HEK293 (cell line): ENCODE results near the gene MAP6.

ENCODE experiments used
- CTCF ChIA-PET: fragments of 350-600 bp; formaldehyde crosslinking; extraction: SDS; loops from one replicate; lab custom pipeline; 2021; ENCODE audit warnings: antibody characterized with exemption; lab: Yijun Ruan, JAX
- POLR2A ChIA-PET: fragments of 300-600 bp; formaldehyde crosslinking; extraction: SDS; loops from one replicate; lab custom pipeline; 2020; ENCODE audit warnings: antibody characterized with exemption, inconsistent platforms; lab: Yijun Ruan, JAX
- H3K27ac ChIP-seq: fragments of 200-500 bp; sonication (Bioruptor generic); 2 replicates; pipeline ENCODE4 v1.5.1; 2014; ENCODE audit warnings: low read depth, low read length, control low read depth, inconsistent platforms; ENCODE audit errors: extremely low read depth
- H3K36me3 ChIP-seq, 2 experiments: fragments of 200-500 bp in 1 of 2; sonication (Bioruptor generic) in 1 of 2; 1 replicate in 1 of 2; 2 replicates in 1 of 2; pipeline ENCODE4 v1.5.1; 2014 to 2017; ENCODE audit warnings: inconsistent platforms in 2 of 2, low read length in 2 of 2; ENCODE audit not compliant: control insufficient read depth in 2 of 2, insufficient read depth in 1 of 2
- H3K4me1 ChIP-seq: fragments of 200-500 bp; sonication (Bioruptor generic); 2 replicates; pipeline ENCODE4 v1.5.1; 2014; ENCODE audit warnings: mild to moderate bottlenecking, low read length, inconsistent platforms; ENCODE audit not compliant: control insufficient read depth, insufficient read depth
- H3K4me3 ChIP-seq: 2 replicates; pipeline ENCODE4 v1.5.1; 2011; ENCODE audit warnings: low read depth, mild to moderate bottlenecking, control low read depth, low read length, moderate library complexity
- H3K9me3 ChIP-seq: fragments of 200-500 bp; sonication (Bioruptor generic); 2 replicates; pipeline ENCODE4 v1.5.1; 2014; ENCODE audit warnings: low read depth, low read length, inconsistent platforms; ENCODE audit not compliant: control insufficient read depth, insufficient read depth
- BCL6B ChIP-seq: fragments of 450-650 bp; formaldehyde crosslinking; IDR thresholded peaks from 2 replicates; pipeline ENCODE4 v1.5.1; 2017; ENCODE audit warnings: missing biosample characterization, missing genetic modification characterization
- FEZF1 ChIP-seq: fragments of 450-650 bp; formaldehyde crosslinking; IDR thresholded peaks from 2 replicates; pipeline ENCODE4 v1.5.1; 2016; ENCODE audit warnings: missing biosample characterization, missing genetic modification characterization
- GFI1B ChIP-seq: fragments of 450-650 bp; formaldehyde crosslinking; IDR thresholded peaks from 2 replicates; pipeline ENCODE4 v1.5.1; 2016; ENCODE audit warnings: missing biosample characterization, missing genetic modification characterization
- INSM2 ChIP-seq: fragments of 450-650 bp; formaldehyde crosslinking; IDR thresholded peaks from 2 replicates; pipeline ENCODE4 v1.5.1; 2016; ENCODE audit warnings: missing biosample characterization, missing genetic modification characterization
- KLF10 ChIP-seq: fragments of 450-650 bp; IDR thresholded peaks from 2 replicates; pipeline ENCODE4 v1.5.1; 2018; ENCODE audit warnings: missing biosample characterization, mild to moderate bottlenecking, missing genetic modification characterization
- KLF7 ChIP-seq: fragments of 450-650 bp; formaldehyde crosslinking; IDR thresholded peaks from 2 replicates; pipeline ENCODE4 v1.5.1; 2016; ENCODE audit warnings: missing biosample characterization, missing genetic modification characterization, borderline replicate concordance
- ZBTB17 ChIP-seq: fragments of 450-650 bp; formaldehyde crosslinking; IDR thresholded peaks from 2 replicates; pipeline ENCODE4 v1.5.1; 2016; ENCODE audit warnings: missing biosample characterization, missing genetic modification characterization
- ZFHX2 ChIP-seq: fragments of 450-650 bp; formaldehyde crosslinking; conservative IDR thresholded peaks from 2 replicates; pipeline ENCODE4 v1.5.1; 2016; ENCODE audit warnings: missing biosample characterization, missing genetic modification characterization
- ZIC2 ChIP-seq: fragments of 450-650 bp; formaldehyde crosslinking; IDR thresholded peaks from 2 replicates; pipeline ENCODE4 v1.5.1; 2016; ENCODE audit warnings: missing biosample characterization, missing genetic modification characterization
- ZNF184 ChIP-seq: fragments of 450-650 bp; IDR thresholded peaks from 2 replicates; pipeline ENCODE4 v1.5.1; 2018; ENCODE audit warnings: missing biosample characterization, mild to moderate bottlenecking, missing genetic modification characterization
- ZNF280C ChIP-seq: fragments of 450-650 bp; formaldehyde crosslinking; IDR thresholded peaks from 2 replicates; pipeline ENCODE4 v1.5.1; 2016; ENCODE audit warnings: missing biosample characterization, missing genetic modification characterization
- ZNF280D ChIP-seq: fragments of 450-650 bp; formaldehyde crosslinking; IDR thresholded peaks from 2 replicates; pipeline ENCODE4 v1.5.1; 2016; ENCODE audit warnings: missing biosample characterization, missing genetic modification characterization
- ZNF311 ChIP-seq: fragments of 450-650 bp; formaldehyde crosslinking; IDR thresholded peaks from 2 replicates; pipeline ENCODE4 v1.5.1; 2017; ENCODE audit warnings: missing biosample characterization, missing genetic modification characterization, borderline replicate concordance
- ZNF335 ChIP-seq: fragments of 450-650 bp; formaldehyde crosslinking; conservative IDR thresholded peaks from 2 replicates; pipeline ENCODE4 v1.5.1; 2016; ENCODE audit warnings: missing biosample characterization, missing genetic modification characterization
- ZNF518A ChIP-seq: fragments of 450-650 bp; formaldehyde crosslinking; conservative IDR thresholded peaks from 2 replicates; pipeline ENCODE4 v1.5.1; 2016; ENCODE audit warnings: low read depth, missing biosample characterization, missing genetic modification characterization
- ZNF596 ChIP-seq: fragments of 450-650 bp; IDR thresholded peaks from 2 replicates; pipeline ENCODE4 v1.5.0; 2018; ENCODE audit warnings: missing biosample characterization, mild to moderate bottlenecking, missing genetic modification characterization, moderate library complexity
- ZNF626 ChIP-seq: fragments of 450-650 bp; sonication (Bioruptor Pico); formaldehyde crosslinking; IDR thresholded peaks from 2 replicates; pipeline ENCODE4 v1.5.1; 2018; ENCODE audit warnings: missing biosample characterization, missing genetic modification characterization, inconsistent platforms
- ZNF677 ChIP-seq: fragments of 450-650 bp; IDR thresholded peaks from 2 replicates; pipeline ENCODE4 v1.5.0; 2018; ENCODE audit warnings: missing biosample characterization, mild to moderate bottlenecking, missing genetic modification characterization, moderate library complexity
- TF ChIP-seq, protein P1 (sequence below): fragments of 450-650 bp; formaldehyde crosslinking; IDR thresholded peaks from 2 replicates; pipeline ENCODE4 v1.5.1; 2016; ENCODE audit warnings: missing biosample characterization, missing genetic modification characterization
- TF ChIP-seq, protein P2 (sequence below): fragments of 450-650 bp; formaldehyde crosslinking; IDR thresholded peaks from 2 replicates; pipeline ENCODE4 v1.5.1; 2017; ENCODE audit warnings: missing biosample characterization, missing genetic modification characterization

MAP6 gene

DNA sequence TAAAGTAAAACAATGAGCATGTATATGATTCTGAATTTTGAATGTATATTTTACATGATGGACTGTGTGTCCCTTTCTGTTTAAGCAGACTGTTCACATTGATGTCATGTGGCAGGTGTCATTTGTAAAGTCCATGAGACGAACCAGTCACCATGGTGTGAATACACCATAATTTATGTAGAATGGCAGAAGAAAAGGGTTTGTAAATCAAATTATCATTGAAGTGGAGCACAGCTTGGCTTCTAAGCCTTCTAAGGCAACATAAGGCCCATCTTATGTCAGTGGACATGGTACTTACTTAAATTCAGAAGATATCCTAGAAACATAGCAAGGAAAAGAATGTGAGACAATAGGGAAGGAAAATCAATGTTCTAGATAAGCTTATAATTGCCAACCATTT, 4.4 kb downstream of the MAP6 start:
- POLR2A ChIA-PET, result no interaction called here
- Histone ChIP-seq H3K27ac (no peak overlapping the region), H3K36me3 (no peaks in the 10 kb centered on the region), H3K4me1 (no peaks in the 10 kb centered on the region), H3K4me3 (no peak overlapping the region), H3K9me3 (no peaks in the 10 kb centered on the region)
- CTCF ChIA-PET, result interaction anchor here (0.8 to 1.7 kb wide), 3 partner anchors 8 to 67 kb away, joined by 3 to 7 read pairs (median 5); no protein-coding TSS in a partner anchor
- TF ChIP-seq, protein P1, sequence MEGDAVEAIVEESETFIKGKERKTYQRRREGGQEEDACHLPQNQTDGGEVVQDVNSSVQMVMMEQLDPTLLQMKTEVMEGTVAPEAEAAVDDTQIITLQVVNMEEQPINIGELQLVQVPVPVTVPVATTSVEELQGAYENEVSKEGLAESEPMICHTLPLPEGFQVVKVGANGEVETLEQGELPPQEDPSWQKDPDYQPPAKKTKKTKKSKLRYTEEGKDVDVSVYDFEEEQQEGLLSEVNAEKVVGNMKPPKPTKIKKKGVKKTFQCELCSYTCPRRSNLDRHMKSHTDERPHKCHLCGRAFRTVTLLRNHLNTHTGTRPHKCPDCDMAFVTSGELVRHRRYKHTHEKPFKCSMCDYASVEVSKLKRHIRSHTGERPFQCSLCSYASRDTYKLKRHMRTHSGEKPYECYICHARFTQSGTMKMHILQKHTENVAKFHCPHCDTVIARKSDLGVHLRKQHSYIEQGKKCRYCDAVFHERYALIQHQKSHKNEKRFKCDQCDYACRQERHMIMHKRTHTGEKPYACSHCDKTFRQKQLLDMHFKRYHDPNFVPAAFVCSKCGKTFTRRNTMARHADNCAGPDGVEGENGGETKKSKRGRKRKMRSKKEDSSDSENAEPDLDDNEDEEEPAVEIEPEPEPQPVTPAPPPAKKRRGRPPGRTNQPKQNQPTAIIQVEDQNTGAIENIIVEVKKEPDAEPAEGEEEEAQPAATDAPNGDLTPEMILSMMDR (tag by site-specific recombination), result no peak
- TF ChIP-seq ZNF596 (tag by site-specific recombination), result no peak
- TF ChIP-seq INSM2 (tag by site-specific recombination), result no peak
- TF ChIP-seq ZBTB17 (tag by site-specific recombination), result no peak
- no peak for TF ChIP-seq GFI1B (tag by site-specific recombination)
- TF ChIP-seq KLF10 (tag by site-specific recombination), result no peak
- TF ChIP-seq ZFHX2, result no peak
- no peak for TF ChIP-seq ZNF677 (tag by site-specific recombination)
- TF ChIP-seq ZNF184 (tag by site-specific recombination), result no peak
- no peak for TF ChIP-seq ZNF518A (tag by site-specific recombination)
- no peak for TF ChIP-seq KLF7 (tag by site-specific recombination)
- no peak for TF ChIP-seq ZNF626
- no peak for TF ChIP-seq ZNF311 (tag by site-specific recombination)
- TF ChIP-seq ZIC2 (tag by site-specific recombination), result no peak
- no peak for TF ChIP-seq FEZF1 (tag by site-specific recombination)
- no peak for TF ChIP-seq ZNF335
- no peak for TF ChIP-seq ZNF280C (tag by site-specific recombination)
- TF ChIP-seq BCL6B (tag by site-specific recombination), result no peak
- TF ChIP-seq ZNF280D (tag by site-specific recombination), result no peak
- TF ChIP-seq, protein P2, sequence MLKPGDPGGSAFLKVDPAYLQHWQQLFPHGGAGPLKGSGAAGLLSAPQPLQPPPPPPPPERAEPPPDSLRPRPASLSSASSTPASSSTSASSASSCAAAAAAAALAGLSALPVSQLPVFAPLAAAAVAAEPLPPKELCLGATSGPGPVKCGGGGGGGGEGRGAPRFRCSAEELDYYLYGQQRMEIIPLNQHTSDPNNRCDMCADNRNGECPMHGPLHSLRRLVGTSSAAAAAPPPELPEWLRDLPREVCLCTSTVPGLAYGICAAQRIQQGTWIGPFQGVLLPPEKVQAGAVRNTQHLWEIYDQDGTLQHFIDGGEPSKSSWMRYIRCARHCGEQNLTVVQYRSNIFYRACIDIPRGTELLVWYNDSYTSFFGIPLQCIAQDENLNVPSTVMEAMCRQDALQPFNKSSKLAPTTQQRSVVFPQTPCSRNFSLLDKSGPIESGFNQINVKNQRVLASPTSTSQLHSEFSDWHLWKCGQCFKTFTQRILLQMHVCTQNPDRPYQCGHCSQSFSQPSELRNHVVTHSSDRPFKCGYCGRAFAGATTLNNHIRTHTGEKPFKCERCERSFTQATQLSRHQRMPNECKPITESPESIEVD, result no peak
